GM06990 (cell line): Measurements from ENCODE around the gene ARHGAP20.

Source experiments
- DNase-seq: peaks from one replicate; pipeline ENCODE4 v3.0.0-alpha.2; 2011; ENCODE audit not compliant: insufficient read length; ENCODE audit errors: extremely low read depth
- H3K27me3 ChIP-seq: replicated peaks from 2 replicates; pipeline ENCODE4 v1.6.0; 2011; ENCODE audit warnings: low read length; ENCODE audit not compliant: control insufficient read depth, insufficient read depth
- H3K36me3 ChIP-seq: 2 replicates; pipeline ENCODE4 v1.5.1; 2011; ENCODE audit warnings: low read length; ENCODE audit not compliant: control insufficient read depth, insufficient read depth
- H3K4me3 ChIP-seq: replicated peaks from 2 replicates; pipeline ENCODE4 v1.5.1; 2011; ENCODE audit warnings: low read depth, mild to moderate bottlenecking, control low read depth, low read length
- TF ChIP-seq, protein P1 (sequence below): IDR thresholded peaks from 2 replicates; pipeline ENCODE4 v1.5.1; 2011; ENCODE audit warnings: low read length, control low read depth, mild to moderate bottlenecking, inconsistent platforms; ENCODE audit not compliant: insufficient read depth, poor library complexity, severe bottlenecking

Gene ARHGAP20

DNA sequence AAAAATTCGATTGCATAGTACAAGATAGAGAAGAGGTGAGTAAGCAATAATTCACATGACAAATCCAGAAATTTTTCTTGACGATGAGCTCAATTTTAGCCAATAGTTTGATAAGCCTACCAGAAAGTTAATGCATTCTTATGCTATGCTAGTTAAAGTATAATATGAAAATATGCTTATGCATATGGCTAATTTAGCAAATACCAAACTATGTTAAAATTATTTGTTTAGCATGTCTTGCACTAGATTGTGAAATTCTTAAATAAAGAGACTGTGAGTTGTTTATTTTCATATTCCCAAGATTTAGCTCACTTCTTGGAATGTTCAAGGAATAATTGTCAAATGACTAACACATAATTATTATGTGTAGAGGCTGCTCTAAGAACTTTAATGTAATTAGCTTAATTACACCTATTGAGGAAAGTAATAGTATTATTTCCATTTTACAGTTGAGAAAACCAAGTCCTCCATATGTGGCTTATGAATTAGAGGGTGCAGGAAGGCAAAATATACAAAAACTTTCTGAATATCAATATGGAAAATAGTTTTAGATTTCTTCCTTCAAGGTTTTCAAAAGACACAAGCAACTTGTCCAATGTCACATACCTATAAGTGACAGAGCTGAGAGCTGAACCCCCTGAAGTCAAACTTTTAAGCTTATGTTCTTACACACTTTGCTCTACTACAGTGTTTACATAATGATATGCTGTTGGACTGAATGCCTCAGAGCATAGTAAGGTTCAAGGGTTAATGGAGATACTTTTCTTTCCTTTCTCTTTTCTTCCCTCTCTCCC, 45.9 kb upstream of the ARHGAP20 start:
- H3K36me3 ChIP-seq = no peaks in the 10 kb centered on the region
- H3K27me3 ChIP-seq = no peaks in the 10 kb centered on the region
- H3K4me3 ChIP-seq = no peak overlapping the region
- DNase-seq = no peak
- TF ChIP-seq, protein P1, sequence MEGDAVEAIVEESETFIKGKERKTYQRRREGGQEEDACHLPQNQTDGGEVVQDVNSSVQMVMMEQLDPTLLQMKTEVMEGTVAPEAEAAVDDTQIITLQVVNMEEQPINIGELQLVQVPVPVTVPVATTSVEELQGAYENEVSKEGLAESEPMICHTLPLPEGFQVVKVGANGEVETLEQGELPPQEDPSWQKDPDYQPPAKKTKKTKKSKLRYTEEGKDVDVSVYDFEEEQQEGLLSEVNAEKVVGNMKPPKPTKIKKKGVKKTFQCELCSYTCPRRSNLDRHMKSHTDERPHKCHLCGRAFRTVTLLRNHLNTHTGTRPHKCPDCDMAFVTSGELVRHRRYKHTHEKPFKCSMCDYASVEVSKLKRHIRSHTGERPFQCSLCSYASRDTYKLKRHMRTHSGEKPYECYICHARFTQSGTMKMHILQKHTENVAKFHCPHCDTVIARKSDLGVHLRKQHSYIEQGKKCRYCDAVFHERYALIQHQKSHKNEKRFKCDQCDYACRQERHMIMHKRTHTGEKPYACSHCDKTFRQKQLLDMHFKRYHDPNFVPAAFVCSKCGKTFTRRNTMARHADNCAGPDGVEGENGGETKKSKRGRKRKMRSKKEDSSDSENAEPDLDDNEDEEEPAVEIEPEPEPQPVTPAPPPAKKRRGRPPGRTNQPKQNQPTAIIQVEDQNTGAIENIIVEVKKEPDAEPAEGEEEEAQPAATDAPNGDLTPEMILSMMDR = no peak

DNA sequence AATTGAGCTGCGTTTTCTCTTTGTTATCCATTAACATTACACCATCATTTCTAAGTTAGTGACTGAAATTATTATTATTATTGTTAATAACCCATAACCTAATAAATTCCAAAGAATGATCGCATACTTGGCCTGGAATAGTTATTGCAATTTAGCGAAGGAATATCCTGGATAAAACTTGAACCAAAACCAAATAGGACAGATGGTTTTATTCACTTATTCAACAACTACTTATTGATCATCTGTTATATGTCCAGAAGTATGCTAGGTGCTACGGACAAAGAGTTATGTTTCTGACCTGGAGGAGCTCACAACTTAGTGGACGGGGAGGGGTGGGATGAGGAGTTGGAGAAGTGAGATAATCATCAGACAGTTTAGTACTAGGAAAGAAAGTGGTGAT, 44.8 kb upstream of the ARHGAP20 start:
- H3K27me3 ChIP-seq = no peaks in the 10 kb centered on the region
- H3K36me3 ChIP-seq = no peaks in the 10 kb centered on the region
- H3K4me3 ChIP-seq = no peak overlapping the region
- TF ChIP-seq, protein P1 = no peak
- no peak for DNase-seq

DNA sequence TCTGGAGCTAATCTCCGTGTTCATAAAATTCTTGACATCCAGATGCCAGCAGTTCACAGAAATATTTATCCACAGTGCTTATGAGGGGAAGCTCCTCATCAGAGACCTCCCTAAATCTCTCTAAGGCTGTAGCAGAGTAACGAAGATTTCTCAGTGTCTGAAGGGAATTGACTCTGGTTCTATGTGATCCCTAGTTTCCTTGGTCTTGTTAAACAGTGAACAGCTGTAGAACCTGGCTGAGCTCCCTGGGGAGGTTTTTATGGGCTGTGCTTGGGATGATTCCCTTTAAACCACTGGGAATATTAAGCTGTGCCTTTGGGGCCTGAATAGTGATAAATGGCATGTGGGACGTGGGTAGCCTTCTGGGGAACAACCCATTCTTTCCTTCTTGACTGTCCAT, 43.7 kb upstream of the ARHGAP20 start:
- TF ChIP-seq, protein P1 = no peak
- Histone ChIP-seq H3K4me3 (no peak overlapping the region), H3K36me3 (no peaks in the 10 kb centered on the region), H3K27me3 (no peaks in the 10 kb centered on the region)
- no peak for DNase-seq

DNA sequence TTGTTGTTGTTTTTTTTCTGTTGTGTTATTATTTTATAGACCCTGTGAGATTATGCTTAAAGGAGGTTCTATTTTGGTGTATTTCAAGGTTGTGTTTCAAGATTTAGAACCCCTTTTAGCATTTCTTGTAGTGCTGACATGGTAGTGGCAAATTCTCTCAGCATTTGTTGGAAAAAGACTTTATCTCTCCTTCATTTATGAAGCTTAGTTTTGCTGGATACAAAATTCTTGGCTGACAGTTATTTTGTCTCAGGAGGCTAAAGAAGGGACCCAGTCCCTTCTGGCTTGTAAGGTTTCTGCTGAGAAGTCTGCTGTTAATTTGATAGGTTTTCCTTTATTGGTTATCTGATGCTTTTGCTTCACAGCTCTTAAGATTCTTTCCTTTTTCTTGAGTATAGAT, 40.7 kb upstream of the ARHGAP20 start:
- TF ChIP-seq, protein P1 = no peak
- Histone ChIP-seq H3K36me3 (no peaks in the 10 kb centered on the region), H3K4me3 (no peak overlapping the region), H3K27me3 (no peaks in the 10 kb centered on the region)
- DNase-seq = no peak

DNA sequence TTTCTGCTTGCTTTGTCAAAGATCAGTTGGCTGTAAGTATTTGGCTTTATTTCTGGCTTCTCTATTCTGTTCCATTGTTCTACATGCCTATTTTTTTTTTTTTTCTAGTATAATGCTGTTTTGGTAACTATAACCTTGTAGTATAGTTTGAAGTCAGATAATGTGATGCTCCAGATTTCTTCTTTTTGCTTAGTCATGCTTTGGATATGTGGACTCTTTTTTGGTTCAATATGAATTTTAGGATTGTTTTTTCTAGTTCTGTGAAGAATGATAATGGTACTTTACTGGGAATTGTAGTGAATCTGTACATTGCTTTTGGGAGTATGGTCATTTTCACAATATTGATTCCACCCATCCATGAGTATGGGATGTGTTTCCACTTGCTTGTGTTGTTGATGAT, 37.9 kb upstream of the ARHGAP20 start:
- no peaks in the 10 kb centered on the region for H3K36me3 ChIP-seq
- no peak overlapping the region for H3K4me3 ChIP-seq
- TF ChIP-seq, protein P1 = no peak
- no peaks in the 10 kb centered on the region; the same call in 1 of the 2 replicates for H3K27me3 ChIP-seq
- DNase-seq = no peak
